ENCODE data around the gene RABL2B. TPM values are rescaled to one million over a fixed set of nuclear protein-coding genes. Genes with fewer than 3 reads are reported as not detected.
"Not testable (repeated sequence)": the region's sequence is repeated elsewhere in the genome, so short reads cannot be mapped to it uniquely, and the experiment has no call there.

Gene RABL2B
- total RNA-seq, 1 experiment from 2014 or later = 25.6 TPM

DNA sequence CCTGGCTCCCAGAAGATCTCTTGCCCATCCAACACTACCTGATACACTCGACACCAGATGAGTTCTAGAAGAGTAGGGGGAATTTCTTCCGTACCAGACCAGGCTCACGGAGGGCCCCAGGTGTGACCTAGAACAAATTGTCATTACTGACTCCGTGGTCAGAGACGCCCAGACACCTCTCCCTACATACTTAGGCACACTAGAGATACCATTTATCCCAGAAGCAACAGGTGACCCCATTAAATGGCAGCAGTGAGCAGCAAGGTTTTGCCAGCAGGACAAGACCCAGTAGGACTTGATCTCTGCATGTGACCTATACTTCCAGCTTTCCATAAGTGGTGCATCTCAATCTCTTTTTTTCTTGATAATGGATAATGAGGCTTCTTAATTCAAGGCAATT, 42.7 kb downstream of the RABL2B start:
- DNase-seq (ENCODE audit: low read depth); in situ Hi-C loops (cut with HindIII; ENCODE audit: low pct_unique_long_range_greater_than_20kb, low sequenced_read_pairs): not testable (repeated sequence)

DNA sequence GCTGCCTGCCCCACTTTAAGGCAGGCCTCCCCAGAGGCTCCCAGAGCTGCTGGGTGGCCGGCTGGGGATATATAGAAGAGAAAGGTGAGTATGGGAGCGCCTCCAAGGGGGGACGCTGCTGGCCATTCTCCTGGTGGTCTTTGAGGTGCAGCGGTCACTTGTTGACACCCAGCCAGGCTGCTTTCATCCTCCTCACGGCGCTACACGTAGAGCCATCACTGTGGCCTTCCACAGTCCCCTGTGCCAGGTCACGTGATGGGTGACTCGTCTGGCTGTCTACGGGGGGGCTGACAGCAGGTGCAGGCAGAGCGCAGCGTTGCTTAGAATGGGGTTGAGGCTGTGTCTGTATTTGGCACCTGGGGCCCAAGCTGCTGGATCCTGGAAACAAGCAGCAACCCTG, 43.5 kb downstream of the RABL2B start:
- no peak for DNase-seq (ENCODE audit: low read depth)
- in situ Hi-C loops (cut with HindIII; ENCODE audit: low pct_unique_long_range_greater_than_20kb, low sequenced_read_pairs) = no loop called here

DNA sequence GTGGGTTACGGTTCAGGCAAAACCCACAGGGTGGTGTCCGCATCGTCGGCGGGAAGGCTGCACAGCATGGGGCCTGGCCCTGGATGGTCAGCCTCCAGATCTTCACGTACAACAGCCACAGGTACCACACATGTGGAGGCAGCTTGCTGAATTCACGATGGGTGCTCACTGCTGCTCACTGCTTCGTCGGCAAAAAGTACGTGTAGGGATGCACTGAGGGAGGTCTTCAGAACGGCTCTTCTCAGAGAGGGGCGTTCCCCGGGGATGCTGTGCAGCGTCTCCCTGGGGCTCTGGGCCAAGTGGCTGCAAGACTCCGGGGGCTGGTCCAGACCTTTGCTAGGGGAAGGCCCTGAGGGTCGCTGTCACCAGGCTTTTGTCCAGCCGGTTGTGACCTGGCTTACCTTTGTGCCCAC, 44.2 kb downstream of the RABL2B start:
- in situ Hi-C loops (cut with HindIII; ENCODE audit: low pct_unique_long_range_greater_than_20kb, low sequenced_read_pairs) = no loop called here
- DNase-seq (ENCODE audit: low read depth) = no peak

DNA sequence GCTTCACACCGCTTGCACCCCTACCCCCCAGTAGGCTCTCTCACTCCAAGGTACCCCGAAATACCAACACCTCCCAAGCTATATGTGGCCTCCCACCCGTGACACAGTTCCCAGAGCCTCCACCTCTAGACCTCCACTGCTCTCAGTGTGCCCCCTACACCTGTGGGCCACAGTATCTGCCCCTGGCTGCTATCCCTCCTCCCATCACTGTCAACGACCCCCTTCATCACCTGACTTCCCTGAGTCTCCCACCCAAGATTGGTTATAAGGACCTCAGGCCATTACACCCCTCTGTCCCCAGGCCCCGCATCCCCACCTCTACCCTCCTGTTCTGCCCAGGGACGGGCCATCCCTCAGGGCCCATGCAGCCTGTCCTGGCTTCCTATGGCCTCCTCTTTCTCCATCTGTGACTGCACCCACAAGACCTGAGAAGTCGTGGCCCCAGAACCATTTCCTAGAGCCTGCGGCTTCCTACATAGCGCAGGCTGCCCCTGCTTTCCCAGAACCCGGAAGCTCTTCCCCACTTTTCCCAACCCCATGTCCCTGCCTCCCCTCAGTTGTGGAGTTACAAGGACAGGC, 44.7 kb downstream of the RABL2B start:
- DNase-seq (ENCODE audit: low read depth) = no peak
- in situ Hi-C loops (cut with HindIII; ENCODE audit: low pct_unique_long_range_greater_than_20kb, low sequenced_read_pairs) = no loop called here

DNA sequence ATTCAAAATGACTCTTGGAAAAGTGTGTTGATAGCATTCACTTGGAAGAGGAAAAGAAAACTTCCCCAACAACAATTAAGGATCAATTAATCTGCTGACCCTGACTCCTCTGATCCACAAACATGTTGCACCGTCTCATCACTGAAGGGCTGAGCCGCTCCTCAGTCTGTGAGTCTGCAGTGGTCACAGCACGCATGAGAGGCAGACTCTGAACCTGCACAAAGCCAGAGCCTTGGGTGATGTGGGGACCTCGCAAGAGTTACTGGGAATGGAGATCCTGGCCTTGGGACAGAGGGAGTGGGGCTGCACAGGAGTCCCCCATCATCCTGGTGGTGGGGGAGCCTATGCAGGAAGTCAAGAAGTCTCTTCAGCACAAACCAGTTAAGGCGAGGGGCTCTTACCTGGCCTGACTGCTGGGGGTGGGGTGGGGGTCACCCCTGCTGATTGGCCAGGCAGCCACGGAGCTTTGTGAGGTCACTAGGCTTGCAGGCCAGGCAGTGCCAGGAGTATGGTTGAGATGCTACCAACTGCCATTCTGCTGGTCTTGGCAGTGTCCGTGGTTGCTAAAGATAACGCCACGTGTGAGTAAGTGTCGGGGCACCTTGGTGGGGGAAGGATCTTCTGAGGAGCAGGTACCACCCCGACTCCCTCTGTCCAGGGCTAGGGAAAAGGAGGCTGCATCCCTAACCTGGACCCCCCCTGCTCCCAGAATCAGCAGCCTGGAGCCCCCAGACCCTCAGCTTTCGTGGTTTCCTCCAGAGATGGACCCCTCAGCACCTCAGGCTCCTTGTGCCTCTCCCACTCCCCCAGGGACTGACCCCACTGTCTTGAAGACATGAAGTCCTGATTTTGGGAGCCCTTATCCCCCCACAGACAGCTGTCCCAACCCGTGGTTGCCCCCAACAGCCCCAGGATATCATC, 45.4 kb downstream of the RABL2B start, which contains the start of gene ACR:
Gene ACR (plus strand): TSS at position 477 of the 921 bp plus-strand sequence. CDS start 32 bp downstream, at position 509.
- in situ Hi-C loops (cut with HindIII; ENCODE audit: low pct_unique_long_range_greater_than_20kb, low sequenced_read_pairs) = no loop called here
- DNase-seq (ENCODE audit: low read depth) = no peak

DNA sequence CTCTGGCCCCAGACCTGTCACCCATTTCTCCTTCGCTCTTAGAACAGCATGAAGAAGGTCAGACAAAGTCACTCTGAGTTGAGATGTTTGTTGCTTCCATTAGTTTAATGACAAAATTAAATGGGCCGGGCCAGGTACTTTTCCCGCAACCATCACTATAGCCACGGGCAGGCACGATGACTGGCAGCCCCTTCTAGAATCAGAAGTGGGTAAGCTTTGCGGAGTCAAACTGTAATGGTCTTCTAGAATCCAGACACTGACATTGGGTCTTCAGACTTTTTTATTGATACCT, 47.8 kb downstream of the RABL2B start:
- no peak for DNase-seq (ENCODE audit: low read depth)
- in situ Hi-C loops (cut with HindIII; ENCODE audit: low pct_unique_long_range_greater_than_20kb, low sequenced_read_pairs) = no loop called here

DNA sequence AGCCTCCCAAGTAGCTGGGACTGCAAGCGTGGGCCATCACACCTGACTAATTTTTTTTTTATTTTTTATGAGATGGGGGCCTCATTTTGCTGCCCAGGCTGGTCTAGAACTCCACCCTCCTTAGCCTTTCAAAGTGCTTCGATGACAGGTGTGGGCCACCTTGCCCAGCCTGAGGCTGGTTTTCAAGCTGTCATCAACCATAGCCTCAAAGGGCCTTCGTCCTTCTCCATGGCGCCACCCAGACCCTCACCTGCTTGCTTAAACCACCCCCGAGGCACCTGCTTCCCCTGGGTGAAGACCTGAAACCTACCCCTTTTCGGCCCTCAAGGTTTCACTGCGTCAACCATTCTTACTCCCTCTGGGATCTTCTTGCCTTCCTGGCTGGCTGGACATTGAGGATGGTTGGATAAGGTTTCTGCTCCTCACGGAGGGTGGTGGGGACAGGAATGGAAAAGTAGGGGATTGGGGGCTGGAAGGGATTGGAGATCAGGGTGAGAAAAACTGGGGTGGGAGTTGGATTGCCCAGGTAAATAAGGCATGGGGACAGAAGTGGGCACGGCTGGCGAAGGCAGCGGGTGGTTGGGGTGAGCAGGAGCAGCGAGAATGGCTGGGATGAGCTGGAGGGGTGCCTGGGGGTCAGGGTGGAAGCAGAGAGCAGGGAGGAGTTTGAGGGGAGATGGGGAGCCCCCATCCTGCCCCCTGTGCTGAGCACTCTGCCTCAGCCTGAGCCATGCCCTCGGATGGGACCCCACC, 48.3 kb downstream of the RABL2B start:
- no peak for DNase-seq (ENCODE audit: low read depth)
- in situ Hi-C loops (cut with HindIII; ENCODE audit: low pct_unique_long_range_greater_than_20kb, low sequenced_read_pairs) = no loop called here

DNA sequence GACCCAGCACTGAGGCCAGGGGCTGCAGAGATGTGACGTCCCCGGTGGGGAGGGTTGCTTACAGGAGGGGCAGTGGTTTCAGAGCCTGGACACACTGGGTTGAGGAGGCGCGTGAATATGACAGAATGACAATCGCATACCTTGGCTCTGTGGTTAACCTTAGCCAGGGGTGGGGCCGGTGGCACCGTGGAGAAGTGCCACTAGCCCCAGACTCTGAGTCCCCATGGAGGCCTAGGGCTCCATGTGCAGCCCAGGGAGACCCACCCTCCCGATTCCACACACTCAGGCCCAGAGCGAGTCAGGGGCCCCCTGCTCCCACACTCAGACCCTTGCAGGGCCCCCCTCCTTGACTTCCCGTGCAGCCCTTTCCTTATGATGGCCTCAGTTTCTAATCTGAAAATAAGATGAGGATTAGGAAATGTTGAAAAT, 49.1 kb downstream of the RABL2B start:
- DNase-seq (ENCODE audit: low read depth) = no peak
- in situ Hi-C loops (cut with HindIII; ENCODE audit: low pct_unique_long_range_greater_than_20kb, low sequenced_read_pairs) = no loop called here

DNA sequence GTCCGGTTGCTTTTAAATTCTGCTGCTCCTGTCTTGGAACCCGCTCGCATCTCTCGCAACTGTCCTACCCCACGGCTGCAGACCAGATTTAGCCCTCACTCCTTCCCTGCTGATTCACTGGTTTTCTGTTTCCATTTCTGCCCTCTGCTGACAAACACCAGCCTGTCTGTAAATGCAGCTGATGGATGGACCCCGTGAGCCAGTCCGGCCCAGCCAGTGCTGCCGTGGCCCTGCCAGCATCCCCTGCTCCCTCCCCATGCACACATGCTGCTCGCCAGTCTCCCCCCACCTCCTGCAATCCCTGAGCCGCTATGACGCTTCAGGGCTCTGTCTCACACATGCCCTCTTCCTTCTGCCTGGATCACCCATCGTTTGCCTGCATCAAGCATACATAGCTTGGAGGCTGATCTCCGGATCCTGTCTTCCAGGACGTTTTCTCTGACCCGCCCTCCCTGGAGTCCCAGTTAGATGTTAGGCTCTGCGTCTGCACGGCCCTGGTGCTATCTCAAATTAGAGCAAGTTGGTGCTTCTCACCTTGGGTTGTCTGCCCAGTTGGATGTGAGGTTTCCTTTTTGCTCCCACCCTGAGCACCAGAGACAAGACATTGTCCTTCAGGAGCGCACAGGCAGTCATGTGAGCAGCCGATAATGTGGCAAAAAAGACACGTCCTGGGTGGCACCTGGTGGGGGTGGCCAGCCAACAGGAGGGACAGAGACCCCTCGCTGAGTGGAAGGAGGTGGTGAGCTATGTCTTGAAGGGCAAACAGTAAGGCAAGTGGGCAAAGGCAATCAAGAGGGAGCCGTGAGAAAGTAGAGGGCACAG, 49.7 kb downstream of the RABL2B start:
- no peak for DNase-seq (ENCODE audit: low read depth)
- in situ Hi-C loops (cut with HindIII; ENCODE audit: low pct_unique_long_range_greater_than_20kb, low sequenced_read_pairs) = no loop called here

DNA sequence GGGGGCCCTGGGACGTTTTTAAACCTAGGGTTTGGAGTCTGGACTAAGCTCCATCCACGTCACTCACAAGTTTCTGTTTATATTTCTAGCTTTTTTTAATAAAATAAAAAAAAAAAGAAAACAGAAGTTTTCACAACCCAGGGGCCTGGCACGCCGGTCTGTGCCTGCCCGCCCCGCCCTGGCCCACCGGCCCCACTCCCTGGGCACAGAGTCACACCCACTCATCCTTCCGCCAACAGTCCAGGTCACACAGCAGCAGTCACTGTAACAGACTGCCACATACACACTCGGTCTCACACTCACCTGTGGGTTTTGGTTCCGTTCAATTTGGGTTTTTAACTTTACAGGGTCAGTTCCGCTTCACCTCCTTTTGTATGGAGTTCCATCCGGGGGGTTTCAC, 50.8 kb downstream of the RABL2B start:
- DNase-seq (ENCODE audit: low read depth) = no peak
- in situ Hi-C loops (cut with HindIII; ENCODE audit: low pct_unique_long_range_greater_than_20kb, low sequenced_read_pairs) = no loop called here

DNA sequence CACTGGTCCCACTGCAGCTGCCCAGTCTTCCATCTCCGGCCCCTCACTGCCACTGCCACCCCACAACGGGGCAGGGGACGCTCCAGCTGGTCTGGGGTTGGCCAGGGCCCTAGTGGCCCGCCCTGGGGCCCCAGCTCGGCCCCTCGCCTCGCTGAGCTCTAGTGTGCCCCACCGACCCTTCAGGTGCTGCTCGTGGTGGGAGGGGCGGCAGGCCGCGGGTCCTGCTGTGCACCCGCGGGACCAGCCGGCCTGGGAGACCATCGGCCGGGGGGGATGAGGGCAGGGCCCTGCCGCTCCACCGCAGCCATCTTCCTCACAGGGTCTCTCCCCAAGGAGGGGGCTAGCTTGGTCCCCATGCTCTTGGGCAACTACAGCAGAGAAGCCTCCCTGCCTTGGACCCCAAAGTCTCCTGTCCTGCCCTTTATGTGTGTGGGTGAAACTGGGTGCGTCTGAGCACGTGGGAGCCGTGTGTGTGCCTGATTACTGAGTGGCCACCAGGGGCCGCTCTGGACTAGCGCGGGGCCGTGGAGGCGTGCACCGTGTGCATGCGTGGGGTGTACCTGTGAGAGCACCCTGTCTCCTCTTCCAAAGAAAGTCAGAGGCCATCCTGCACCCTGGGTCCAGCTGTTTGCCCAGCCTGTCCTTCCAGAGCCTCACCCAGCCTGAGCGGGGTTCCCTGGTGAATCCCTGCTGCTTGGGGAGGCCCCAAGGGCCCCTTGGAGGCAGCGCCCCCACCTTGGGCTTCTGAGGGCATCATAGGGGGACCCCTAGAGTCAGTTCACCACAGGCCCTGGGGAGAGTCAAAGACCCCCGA, 51.4 kb downstream of the RABL2B start:
- peak; percentile 32 for DNase-seq (ENCODE audit: low read depth)
- in situ Hi-C loops (cut with HindIII; ENCODE audit: low pct_unique_long_range_greater_than_20kb, low sequenced_read_pairs) = no loop called here

DNA sequence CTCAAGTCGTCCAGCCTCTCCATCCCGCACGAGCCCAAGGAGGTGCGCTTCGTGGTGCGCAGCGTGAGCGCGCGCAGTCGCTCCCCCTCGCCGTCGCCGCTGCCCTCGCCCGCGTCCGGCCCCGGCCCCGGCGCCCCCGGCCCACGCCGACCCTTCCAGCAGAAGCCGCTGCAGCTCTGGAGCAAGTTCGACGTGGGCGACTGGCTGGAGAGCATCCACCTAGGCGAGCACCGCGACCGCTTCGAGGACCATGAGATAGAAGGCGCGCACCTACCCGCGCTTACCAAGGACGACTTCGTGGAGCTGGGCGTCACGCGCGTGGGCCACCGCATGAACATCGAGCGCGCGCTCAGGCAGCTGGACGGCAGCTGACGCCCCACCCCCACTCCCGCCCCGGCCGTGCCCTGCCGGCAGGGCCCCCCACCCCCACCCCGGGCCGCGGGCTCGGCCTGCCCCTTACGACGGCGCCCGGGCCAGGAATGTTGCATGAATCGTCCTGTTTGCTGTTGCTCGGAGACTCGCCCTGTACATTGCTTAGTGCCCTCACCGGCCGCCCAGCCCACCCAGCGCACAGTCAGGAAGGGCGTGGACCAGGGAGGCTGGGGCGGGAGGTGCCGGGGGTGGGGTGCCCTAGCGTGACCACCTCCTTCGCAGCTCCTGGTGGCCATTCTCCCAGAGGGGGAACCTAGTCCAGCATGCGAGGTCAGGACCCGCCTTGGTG, 52.3 kb downstream of the RABL2B start:
- no peak for DNase-seq (ENCODE audit: low read depth)
- in situ Hi-C loops (cut with HindIII; ENCODE audit: low pct_unique_long_range_greater_than_20kb, low sequenced_read_pairs) = no loop called here

DNA sequence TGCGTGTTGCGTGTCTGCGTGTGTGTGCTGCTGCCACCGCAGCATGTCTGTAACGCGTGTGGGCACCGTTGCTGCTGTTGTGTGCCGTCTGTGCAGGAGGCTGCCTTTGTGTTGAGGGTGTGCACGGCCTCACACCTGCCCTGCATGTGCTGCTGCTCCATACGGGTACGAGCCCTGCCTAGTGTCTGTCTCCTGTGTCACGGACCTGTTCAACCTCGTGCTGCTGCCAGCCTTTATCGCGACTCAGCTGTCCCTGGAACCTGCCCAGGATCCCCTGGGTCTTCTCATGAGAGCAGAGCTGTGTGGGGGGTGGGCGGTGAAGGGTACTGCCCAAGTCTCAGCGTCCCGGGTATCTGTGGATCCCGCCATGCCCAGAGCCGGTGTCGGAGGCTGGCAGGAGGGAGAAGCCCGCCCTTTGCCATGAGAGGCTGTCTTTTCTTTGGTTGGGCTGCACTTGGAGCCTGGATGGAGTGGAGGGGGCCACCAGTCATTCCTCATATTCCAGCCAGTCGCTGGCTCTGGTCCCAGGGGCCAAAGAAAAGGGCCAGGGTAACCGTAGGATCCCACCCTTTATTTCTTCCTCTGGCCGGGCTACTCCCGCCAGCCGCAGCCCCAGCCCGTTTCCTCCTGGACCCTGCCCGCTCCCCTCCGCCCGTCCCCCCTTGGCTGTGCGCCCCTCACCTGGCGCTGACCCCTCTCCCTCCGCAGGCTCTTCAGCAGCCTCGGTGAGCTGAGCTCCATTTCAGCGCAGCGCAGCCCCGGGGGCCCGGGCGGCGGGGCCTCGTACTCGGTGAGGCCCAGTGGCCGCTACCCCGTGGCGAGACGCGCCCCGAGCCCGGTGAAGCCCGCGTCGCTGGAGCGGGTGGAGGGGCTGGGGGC, 53.2 kb downstream of the RABL2B start:
- DNase-seq (ENCODE audit: low read depth) = no peak
- in situ Hi-C loops (cut with HindIII; ENCODE audit: low pct_unique_long_range_greater_than_20kb, low sequenced_read_pairs) = no loop called here

DNA sequence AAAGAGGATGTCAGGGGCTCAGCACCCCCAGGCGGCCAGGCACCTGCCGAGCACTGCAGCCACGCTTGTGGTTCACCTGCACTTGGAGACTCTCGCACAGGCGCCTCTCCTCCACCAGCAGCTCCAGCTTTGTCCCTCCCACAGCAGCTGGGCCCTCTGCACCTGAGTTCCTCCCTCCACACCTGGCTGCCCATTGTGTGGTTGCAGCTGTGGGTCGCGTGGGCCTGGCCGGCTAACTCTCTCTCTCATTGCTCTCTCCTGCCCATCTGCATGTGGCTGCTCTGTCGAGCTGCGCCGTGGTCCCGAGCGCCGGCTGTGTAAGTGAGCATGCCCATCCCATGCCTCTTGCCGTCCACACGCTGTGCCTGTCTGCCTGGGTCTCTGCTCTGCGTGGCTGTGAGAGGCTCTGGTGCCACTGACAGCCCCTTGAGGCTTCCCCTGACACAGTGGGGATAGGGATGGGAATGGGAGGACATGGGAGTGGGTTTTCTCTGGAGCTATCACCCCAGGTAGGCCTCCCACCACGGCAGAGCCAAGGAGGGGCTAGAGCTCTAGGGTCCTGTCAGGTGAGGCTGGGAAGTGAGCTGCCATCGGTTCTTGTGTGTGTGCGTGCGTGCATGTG, 53.9 kb downstream of the RABL2B start:
- in situ Hi-C loops (cut with HindIII; ENCODE audit: low pct_unique_long_range_greater_than_20kb, low sequenced_read_pairs) = no loop called here
- DNase-seq (ENCODE audit: low read depth) = no peak

DNA sequence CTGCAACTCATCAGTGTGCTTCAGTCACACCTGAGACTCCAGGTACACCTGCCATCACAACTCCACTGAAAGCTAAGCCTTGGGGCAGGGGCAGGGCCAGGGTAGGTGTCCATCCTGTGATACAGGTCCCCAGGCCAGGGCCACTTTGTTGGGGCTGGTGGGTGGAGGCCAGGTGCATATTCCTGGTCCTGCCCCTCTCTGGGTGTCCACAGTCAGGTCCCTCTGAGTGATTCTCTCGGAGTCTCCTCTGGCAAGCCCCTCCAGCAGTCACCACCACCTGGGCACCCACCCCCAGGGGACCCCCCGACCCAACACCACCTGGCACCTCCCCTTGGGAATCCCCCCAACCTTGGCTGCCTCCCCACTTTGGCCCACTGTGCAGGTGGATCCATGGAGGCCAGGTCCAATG, 54.9 kb downstream of the RABL2B start:
- in situ Hi-C loops (cut with HindIII; ENCODE audit: low pct_unique_long_range_greater_than_20kb, low sequenced_read_pairs) = no loop called here

More for the DNA sequence above, 54.9 kb downstream of the RABL2B start:
- DNase-seq (ENCODE audit: low read depth) = no peak
